Tibial nerve (tissue), 4 donors: Measurements from ENCODE around the gene ITGA8. TPM values are rescaled to one million over a fixed set of nuclear protein-coding genes. Genes with fewer than 3 reads are reported as not detected.
A peak's percentile ranks its signal among the peaks of the same experiment; 100 is the strongest.

Experiments
- DNase-seq, 2 donors: peaks; one replicate each; pipeline ENCODE4 v3.0.0-alpha.2; 2019; ENCODE audit warnings: low spot score in 2 of 2
- H3K27ac ChIP-seq, 4 donors: fragments of 200-600 bp; sonication (generic) in 3 of 4; one replicate each; pipeline ENCODE4 v1.5.1; 2017 to 2019; ENCODE audit warnings: mild to moderate bottlenecking in 1 of 4
- H3K27me3 ChIP-seq, 2 donors: fragments of 200-600 bp; sonication (generic) in 1 of 2; one replicate each; pipeline versions ENCODE4 v1.5.1 to v1.6.0; 2017 to 2019
- H3K36me3 ChIP-seq, 3 donors: fragments of 200-600 bp; sonication (generic); one replicate each; pipeline ENCODE4 v1.5.1; 2018 to 2019
- H3K4me1 ChIP-seq, 4 donors: fragments of 200-600 bp; sonication (generic) in 3 of 4; one replicate each; pipeline ENCODE4 v1.5.1; 2017 to 2019
- H3K4me3 ChIP-seq, 4 donors: fragments of 200-600 bp; sonication (generic) in 3 of 4; one replicate each; pipeline ENCODE4 v1.5.1; 2017 to 2019; ENCODE audit warnings: mild to moderate bottlenecking in 1 of 4, moderate library complexity in 1 of 4
- H3K9me3 ChIP-seq, 4 donors: fragments of 200-600 bp; sonication (generic) in 3 of 4; one replicate each; pipeline ENCODE4 v1.5.1; 2017 to 2019
- CTCF ChIP-seq, 5 experiments: fragments of 200-600 bp in 3 of 5; fragments of 450-650 bp in 2 of 5; sonication (generic) in 3 of 5; IDR thresholded peaks; one replicate each; pipeline ENCODE4 v1.5.1; 2016 to 2019; ENCODE audit warnings: antibody characterized with exemption in 5 of 5, mild to moderate bottlenecking in 3 of 5, moderate library complexity in 2 of 5
- EP300 ChIP-seq, 2 donors: sonication (generic); formaldehyde crosslinking; IDR thresholded peaks; one replicate each; pipeline ENCODE4 v1.6.1; 2017; ENCODE audit warnings: antibody characterized with exemption in 2 of 2, mild to moderate bottlenecking in 1 of 2
- POLR2A ChIP-seq, 2 donors: fragments of 450-650 bp; IDR thresholded peaks; one replicate each; pipeline ENCODE4 v1.6.1; 2017; ENCODE audit warnings: antibody characterized with exemption in 2 of 2, mild to moderate bottlenecking in 2 of 2, moderate library complexity in 2 of 2
- WGBS, 2 donors: methylation state at CpG; one replicate each; pipeline ENCODE4 v1.1.5; 2018; 5-methylcytosine and 5-hydroxymethylcytosine counted together
- total RNA-seq, 4 donors: library from RNA; depleted of rRNA; stranded (reverse); fragments of >200 nt; gene quantifications; one replicate each; pipeline ENCODE4 v1.1.0, GENCODE V29; 2016

Gene ITGA8
- total RNA-seq, 4 donors from 2014 or later: 1.5 to 8.7 (median 4.3) TPM

GRCh38 chr10:15737656-15738055 lies 17.9 kb upstream of the ITGA8 start:
- no peaks in the 10 kb centered on the region for H3K36me3 ChIP-seq
- peak overlapping the region in 1 of 4 donors; percentile 26 for H3K27ac ChIP-seq
- no peaks in the 10 kb centered on the region for H3K9me3 ChIP-seq
- H3K27me3 ChIP-seq: no peaks in the 10 kb centered on the region
- TF ChIP-seq POLR2A (IDR thresholded peaks at IDR 0.05): no peak
- no peak for TF ChIP-seq CTCF (IDR thresholded peaks at IDR 0.05)
- no peak for TF ChIP-seq EP300 (IDR thresholded peaks at IDR 0.05)
- WGBS, 2 donors: 79 to 83% methylated on average over 5 of the region's 5 CpGs
- peaks cover 0 to 22% (median 0%) of the 10 kb centered on the region in 4 donors for H3K4me1 ChIP-seq
- DNase-seq: no peak
- H3K4me3 ChIP-seq: no peak overlapping the region

- no peaks in the 10 kb centered on the region for H3K36me3 ChIP-seq
- no peaks in the 10 kb centered on the region for H3K27me3 ChIP-seq
- TF ChIP-seq EP300 (IDR thresholded peaks at IDR 0.05) (no peak), CTCF (IDR thresholded peaks at IDR 0.05) (no peak), POLR2A (IDR thresholded peaks at IDR 0.05) (no peak)
- H3K9me3 ChIP-seq: peaks cover 0 to 3% (median 0%) of the 10 kb centered on the region in 4 donors
- H3K27ac ChIP-seq: no peak overlapping the region
- H3K4me3 ChIP-seq: no peak overlapping the region
- 23 to 26% methylated on average over 4 of the region's 4 CpGs for WGBS, 2 donors
- H3K4me1 ChIP-seq: peaks cover 0 to 22% (median 0%) of the 10 kb centered on the region in 4 donors
- DNase-seq: no peak
Measured at GRCh38 chr10:15735763-15736162, 16.0 kb upstream of the ITGA8 start.

GRCh38 chr10:15730341-15730740 lies 10.6 kb upstream of the ITGA8 start:
- WGBS, 2 donors: 94 to 96% methylated on average over 2 of the region's 2 CpGs
- H3K27ac ChIP-seq: no peak overlapping the region
- H3K27me3 ChIP-seq: no peaks in the 10 kb centered on the region
- H3K4me1 ChIP-seq: peaks cover 0 to 5% (median 0%) of the 10 kb centered on the region in 4 donors
- peaks cover 0 to 6% (median 0%) of the 10 kb centered on the region in 4 donors for H3K9me3 ChIP-seq
- no peak for TF ChIP-seq EP300 (IDR thresholded peaks at IDR 0.05)
- no peak for TF ChIP-seq CTCF (IDR thresholded peaks at IDR 0.05)
- no peak for TF ChIP-seq POLR2A (IDR thresholded peaks at IDR 0.05)
- H3K4me3 ChIP-seq: no peak overlapping the region
- DNase-seq: no peak
- H3K36me3 ChIP-seq: no peaks in the 10 kb centered on the region

- Histone ChIP-seq H3K27me3 (no peaks in the 10 kb centered on the region), H3K4me3 (no peak overlapping the region), H3K9me3 (peaks cover 0 to 6% (median 0%) of the 10 kb centered on the region in 4 donors), H3K27ac (no peak overlapping the region), H3K36me3 (no peaks in the 10 kb centered on the region), H3K4me1 (peaks cover 0 to 6% (median 0%) of the 10 kb centered on the region in 4 donors)
- TF ChIP-seq EP300 (IDR thresholded peaks at IDR 0.05) (no peak), POLR2A (IDR thresholded peaks at IDR 0.05) (no peak), CTCF (IDR thresholded peaks at IDR 0.05) (no peak)
- no peak for DNase-seq
- WGBS, 2 donors: 91 to 93% methylated on average over 7 of the region's 7 CpGs
Measured at GRCh38 chr10:15729890-15730289, 10.2 kb upstream of the ITGA8 start.

GRCh38 chr10:15726042-15726441 lies 6.3 kb upstream of the ITGA8 start:
- H3K27ac ChIP-seq: no peak overlapping the region
- TF ChIP-seq POLR2A (IDR thresholded peaks at IDR 0.05) (no peak), CTCF (IDR thresholded peaks at IDR 0.05) (peak in 1 of 5 experiments; percentile 0)
- H3K4me3 ChIP-seq: no peak overlapping the region
- H3K9me3 ChIP-seq: peaks cover 0 to 5% (median 0%) of the 10 kb centered on the region in 4 donors
- H3K27me3 ChIP-seq: no peaks in the 10 kb centered on the region
- no peaks in the 10 kb centered on the region for H3K36me3 ChIP-seq
- H3K4me1 ChIP-seq: peaks cover 0 to 21% (median 0%) of the 10 kb centered on the region in 4 donors
- 72 to 73% methylated on average over 1 of the region's 1 CpG for WGBS, 2 donors
- no peak for DNase-seq
